ENCODE results near the gene ROMO1. TPM values are rescaled to one million over a fixed set of nuclear protein-coding genes. Genes with fewer than 3 reads are reported as not detected.

Gene ROMO1
- total and polyA plus RNA-seq, 11 donors = 120 to 591 (median 177) TPM

DNA sequence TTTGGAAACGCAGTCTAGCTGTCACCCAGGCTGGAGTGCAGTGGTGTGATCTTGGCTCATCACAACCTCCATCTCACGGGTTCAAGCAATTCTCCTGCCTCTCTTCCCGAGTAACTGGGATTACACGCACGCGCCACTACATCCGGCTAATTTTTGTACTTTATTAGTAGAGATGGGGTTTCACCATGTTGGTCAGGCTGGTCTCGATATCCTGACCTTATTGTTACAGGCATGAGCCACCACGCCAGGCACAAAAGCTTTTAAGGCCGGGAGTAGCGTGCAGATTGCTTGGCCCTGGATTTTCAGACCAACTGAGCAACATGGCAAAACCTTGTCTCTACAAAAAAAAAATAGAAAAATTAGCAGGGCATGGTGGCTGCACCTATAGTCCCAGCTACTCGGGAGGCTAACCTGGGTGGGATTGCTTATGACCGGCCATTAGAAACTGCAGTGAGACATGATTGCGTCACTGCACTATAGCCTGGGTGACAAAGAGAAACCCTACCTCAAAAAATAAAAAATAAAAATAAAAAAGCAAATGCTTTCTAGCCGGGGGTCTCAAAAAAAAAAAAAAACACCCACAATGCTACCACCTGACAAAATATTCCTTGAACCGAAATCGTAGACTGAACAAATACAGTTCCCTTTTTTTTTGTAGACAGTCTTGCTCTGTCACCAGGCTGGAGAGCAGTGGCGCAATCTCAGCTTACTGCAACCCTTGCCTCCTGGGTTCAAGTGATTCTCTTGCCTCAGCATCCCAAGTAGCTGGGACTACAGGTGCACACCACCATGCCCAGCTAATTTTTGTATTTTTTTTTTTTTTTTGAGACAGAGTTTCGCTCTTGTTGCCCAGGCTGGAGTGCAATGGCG lies 27.9 kb downstream of the ROMO1 start:
- Histone ChIP-seq H3K36me3 (peaks cover 0 to 100% (median 100%) of the 10 kb centered on the region in 9 donors), H3K27ac (no peak overlapping the region), H3K9me3 (no peaks in the 10 kb centered on the region), H3K27me3 (no peaks in the 10 kb centered on the region), H3K4me3 (no peak overlapping the region), H3K4me1 (peaks cover 0 to 58% (median 37%) of the 10 kb centered on the region in 12 donors)
- intact Hi-C loops (cut with DNase I) = loop anchor here in 2 of 10 donors (5.0 kb wide), 1 partner anchor 155 kb away; no protein-coding TSS in a partner anchor
- DNase-seq (no peak), ATAC-seq (no peak)
- WGBS, 4 donors = 92 to 96% (median 93%) methylated on average over 20 of the region's 20 CpGs
- TF ChIP-seq, protein P1, sequence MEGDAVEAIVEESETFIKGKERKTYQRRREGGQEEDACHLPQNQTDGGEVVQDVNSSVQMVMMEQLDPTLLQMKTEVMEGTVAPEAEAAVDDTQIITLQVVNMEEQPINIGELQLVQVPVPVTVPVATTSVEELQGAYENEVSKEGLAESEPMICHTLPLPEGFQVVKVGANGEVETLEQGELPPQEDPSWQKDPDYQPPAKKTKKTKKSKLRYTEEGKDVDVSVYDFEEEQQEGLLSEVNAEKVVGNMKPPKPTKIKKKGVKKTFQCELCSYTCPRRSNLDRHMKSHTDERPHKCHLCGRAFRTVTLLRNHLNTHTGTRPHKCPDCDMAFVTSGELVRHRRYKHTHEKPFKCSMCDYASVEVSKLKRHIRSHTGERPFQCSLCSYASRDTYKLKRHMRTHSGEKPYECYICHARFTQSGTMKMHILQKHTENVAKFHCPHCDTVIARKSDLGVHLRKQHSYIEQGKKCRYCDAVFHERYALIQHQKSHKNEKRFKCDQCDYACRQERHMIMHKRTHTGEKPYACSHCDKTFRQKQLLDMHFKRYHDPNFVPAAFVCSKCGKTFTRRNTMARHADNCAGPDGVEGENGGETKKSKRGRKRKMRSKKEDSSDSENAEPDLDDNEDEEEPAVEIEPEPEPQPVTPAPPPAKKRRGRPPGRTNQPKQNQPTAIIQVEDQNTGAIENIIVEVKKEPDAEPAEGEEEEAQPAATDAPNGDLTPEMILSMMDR (IDR thresholded peaks at IDR 0.05) = no peak
- TF ChIP-seq POLR2A (IDR thresholded peaks at IDR 0.05) = no peak

DNA sequence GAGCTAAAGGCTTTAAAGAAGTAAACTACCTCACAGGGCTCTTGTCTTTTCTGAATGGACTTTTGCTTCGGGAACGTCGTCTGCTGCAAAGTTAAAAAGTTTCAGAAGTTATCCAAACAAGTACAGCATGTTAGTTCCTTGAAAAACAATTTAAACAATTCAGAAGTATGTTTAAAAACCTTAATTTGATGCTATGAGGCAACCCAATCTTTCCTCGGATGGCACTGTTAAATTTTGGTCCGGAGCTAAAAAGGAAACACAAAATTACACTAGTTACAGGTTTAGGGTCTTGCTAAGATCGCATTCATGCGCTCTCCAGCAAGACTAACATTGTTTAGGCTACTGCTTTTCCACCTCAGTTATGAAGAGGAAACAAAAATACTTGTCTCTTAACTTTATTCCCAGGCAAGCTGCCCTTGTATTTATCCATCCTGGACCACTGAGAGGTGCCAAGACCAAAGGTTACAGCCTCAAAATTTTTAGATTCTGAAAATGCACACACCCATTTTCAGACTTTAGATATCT lies 30.1 kb downstream of the ROMO1 start:
- Histone ChIP-seq H3K4me1 (peaks cover 6 to 59% (median 48%) of the 10 kb centered on the region in 12 donors), H3K9me3 (no peaks in the 10 kb centered on the region), H3K27ac (no peak overlapping the region), H3K27me3 (no peaks in the 10 kb centered on the region), H3K36me3 (peaks cover 0 to 100% (median 100%) of the 10 kb centered on the region in 9 donors), H3K4me3 (no peak overlapping the region)
- TF ChIP-seq, protein P1 (IDR thresholded peaks at IDR 0.05) = no peak
- no peak for TF ChIP-seq POLR2A (IDR thresholded peaks at IDR 0.05)
- intact Hi-C loops (cut with DNase I) = loop anchor here in 2 of 10 donors (5.0 kb wide), 1 partner anchor 153 kb away; no protein-coding TSS in a partner anchor
- WGBS, 4 donors = 59 to 76% (median 63%) methylated on average over 7 of the region's 7 CpGs
- ATAC-seq = no peak
- no peak for DNase-seq

DNA sequence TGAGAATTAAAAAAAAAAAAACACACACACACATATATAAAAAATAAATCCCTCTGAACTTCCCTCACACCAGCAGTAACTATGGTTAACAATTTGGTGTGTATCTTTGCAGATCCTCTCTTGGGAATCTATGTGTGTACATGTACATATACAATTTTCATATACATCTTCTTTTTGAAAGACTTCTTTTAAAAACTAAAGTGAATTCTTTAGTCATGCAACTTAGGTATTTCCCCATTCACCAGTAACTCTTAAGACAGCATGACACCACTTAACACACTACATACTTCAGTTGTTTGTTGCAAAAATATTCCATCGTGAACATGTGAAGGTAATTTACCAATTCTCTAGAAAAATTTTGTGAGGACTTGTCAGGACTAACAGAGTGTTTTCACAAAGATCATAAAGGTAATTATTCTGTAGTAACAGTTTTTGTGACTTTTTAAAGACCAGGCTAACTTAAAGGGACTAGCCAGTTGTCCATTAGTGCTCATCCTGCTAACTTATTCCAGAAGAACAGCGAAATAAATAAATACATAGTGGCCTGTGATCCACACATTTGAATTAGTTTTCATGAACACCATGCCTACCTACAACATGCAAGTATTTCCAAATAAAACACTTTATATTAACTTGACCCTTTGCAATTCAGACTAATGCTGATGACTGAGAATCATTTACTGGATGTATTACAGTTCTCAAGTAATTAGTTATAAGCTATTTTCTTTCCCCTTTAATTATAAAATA lies 30.8 kb downstream of the ROMO1 start:
- no peaks in the 10 kb centered on the region for H3K9me3 ChIP-seq
- intact Hi-C loops (cut with DNase I) = loop anchor here in 5 of 10 donors (5.0 to 10.0 kb wide), 2 partner anchors 152 to 155 kb away; no protein-coding TSS in a partner anchor
- TF ChIP-seq, protein P1 (IDR thresholded peaks at IDR 0.05) = no peak
- TF ChIP-seq POLR2A (IDR thresholded peaks at IDR 0.05) = no peak

More for the DNA sequence above, 30.8 kb downstream of the ROMO1 start:
- no peaks in the 10 kb centered on the region for H3K27me3 ChIP-seq
- ATAC-seq = no peak
- DNase-seq = no peak
- H3K4me3 ChIP-seq = no peak overlapping the region
- H3K4me1 ChIP-seq = peaks cover 9 to 66% (median 55%) of the 10 kb centered on the region in 12 donors
- peaks cover 0 to 100% (median 100%) of the 10 kb centered on the region in 9 donors for H3K36me3 ChIP-seq
- 58 to 76% (median 68%) methylated on average over 2 of the region's 2 CpGs for WGBS, 4 donors
- no peak overlapping the region for H3K27ac ChIP-seq
